ENCODE results near the gene AHCYL1. TPM values are rescaled to one million over a fixed set of nuclear protein-coding genes. Genes with fewer than 3 reads are reported as not detected.

Gene AHCYL1
- total and polyA plus RNA-seq, 10 of the 15 experiments (the other 5 are each of a cell fraction or from before 2014, with no cell fraction given) = 24.7 to 73.6 (median 46.8) TPM

DNA sequence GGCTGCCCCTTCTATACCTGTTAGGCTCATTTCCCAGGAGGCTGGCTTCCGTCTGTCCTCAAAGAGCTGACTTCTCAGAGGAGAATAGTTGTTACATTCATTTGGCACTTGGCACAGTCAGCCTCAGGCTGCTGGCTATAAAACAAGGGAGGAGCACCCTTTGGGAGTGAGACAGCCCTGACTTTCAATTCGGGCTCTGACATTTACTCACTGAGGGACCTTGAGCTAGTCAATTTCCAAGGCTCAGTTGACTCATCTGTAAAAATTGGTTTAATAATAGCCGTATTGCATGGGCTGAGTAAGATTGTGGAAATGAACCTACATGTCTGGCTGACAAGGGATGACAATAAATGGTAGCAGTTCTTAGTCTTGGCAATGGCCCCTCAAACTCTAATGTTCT is 72.2 kb downstream of the AHCYL1 start:
- TF ChIP-seq, protein P1, sequence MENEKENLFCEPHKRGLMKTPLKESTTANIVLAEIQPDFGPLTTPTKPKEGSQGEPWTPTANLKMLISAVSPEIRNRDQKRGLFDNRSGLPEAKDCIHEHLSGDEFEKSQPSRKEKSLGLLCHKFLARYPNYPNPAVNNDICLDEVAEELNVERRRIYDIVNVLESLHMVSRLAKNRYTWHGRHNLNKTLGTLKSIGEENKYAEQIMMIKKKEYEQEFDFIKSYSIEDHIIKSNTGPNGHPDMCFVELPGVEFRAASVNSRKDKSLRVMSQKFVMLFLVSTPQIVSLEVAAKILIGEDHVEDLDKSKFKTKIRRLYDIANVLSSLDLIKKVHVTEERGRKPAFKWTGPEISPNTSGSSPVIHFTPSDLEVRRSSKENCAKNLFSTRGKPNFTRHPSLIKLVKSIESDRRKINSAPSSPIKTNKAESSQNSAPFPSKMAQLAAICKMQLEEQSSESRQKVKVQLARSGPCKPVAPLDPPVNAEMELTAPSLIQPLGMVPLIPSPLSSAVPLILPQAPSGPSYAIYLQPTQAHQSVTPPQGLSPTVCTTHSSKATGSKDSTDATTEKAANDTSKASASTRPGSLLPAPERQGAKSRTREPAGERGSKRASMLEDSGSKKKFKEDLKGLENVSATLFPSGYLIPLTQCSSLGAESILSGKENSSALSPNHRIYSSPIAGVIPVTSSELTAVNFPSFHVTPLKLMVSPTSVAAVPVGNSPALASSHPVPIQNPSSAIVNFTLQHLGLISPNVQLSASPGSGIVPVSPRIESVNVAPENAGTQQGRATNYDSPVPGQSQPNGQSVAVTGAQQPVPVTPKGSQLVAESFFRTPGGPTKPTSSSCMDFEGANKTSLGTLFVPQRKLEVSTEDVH (IDR thresholded peaks at IDR 0.05; ENCODE audit: low read depth, partially characterized antibody) = no peak
- TF ChIP-seq HSF1 (IDR thresholded peaks at IDR 0.05; ENCODE audit: low read depth, low read length) = no peak
- Histone ChIP-seq H2AFZ (ENCODE audit: control insufficient read depth, low read depth, low read length) (no peak overlapping the region), H3K36me3 (ENCODE audit: control insufficient read depth in 2 of 2, insufficient read depth in 2 of 2, low read length in 1 of 2) (peaks cover 13 to 25% of the 10 kb centered on the region in 2 experiments), H3K27ac (ENCODE audit: control insufficient read depth, insufficient read depth) (no peak overlapping the region), H3K9ac (ENCODE audit: control insufficient read depth, insufficient read depth, low read length) (no peak overlapping the region), H3K4me2 (ENCODE audit: control insufficient read depth, insufficient read depth) (no peak overlapping the region), H3K79me2 (ENCODE audit: control insufficient read depth, insufficient read depth, low read length) (no peaks in the 10 kb centered on the region), H3K9me3 (replicated peaks; ENCODE audit: control insufficient read depth, insufficient read depth, low read length) (no peaks in the 10 kb centered on the region), H3K27me3 (replicated peaks in 1 of 2; ENCODE audit: control insufficient read depth in 2 of 2, insufficient read depth in 2 of 2, low read length in 1 of 2) (no peaks in the 10 kb centered on the region), H4K20me1 (ENCODE audit: control insufficient read depth, insufficient read depth) (no peaks in the 10 kb centered on the region), H3K4me3 (no peak overlapping the region), H3K4me1 (ENCODE audit: control insufficient read depth, insufficient read depth, low read length) (no peaks in the 10 kb centered on the region)
- in situ Hi-C loops (cut with MboI) = no loop called here
- ChIA-PET CTCF (interaction anchor here (0.8 to 6.9 kb wide), 8 partner anchors 20 to 439 kb away, joined by 3 to 57 read pairs (median 3); partner anchors contain the start of gene STRIP1), SMC1A (ENCODE audit: uncharacterized antibody, unreplicated experiment) (interaction anchor here (1.5 kb wide), 1 partner anchor 49 kb away, joined by 5 read pairs; no protein-coding TSS in a partner anchor), POLR2A (no interaction called here), RAD21 (ENCODE audit: unreplicated experiment) (interaction anchor here (0.9 kb wide), 1 partner anchor 49 kb away, joined by 3 read pairs; no protein-coding TSS in a partner anchor)
- no peak for ATAC-seq
- DNase-seq (ENCODE audit: low read depth, low spot score) = no peak
- intact Hi-C loops (cut with micrococcal nuclease; ENCODE audit: unreplicated experiment) = no loop called here
- no TSS peak for BruUV-seq (replicated peaks)
- no peak for FAIRE-seq
- WGBS (ENCODE audit: insufficient coverage, insufficient replicate concordance, low lambda C conversion rate, missing lambda C conversion rate) = 52% methylated on average over 3 of the region's 3 CpGs

Measured in GM12878 (cell line).